ENCODE measurements around the gene XPOT.

GRCh38 chr12:64433915-64434314 is 29.7 kb downstream of the XPOT start:
- TF ChIP-seq TAF1 (IDR thresholded peaks at IDR 0.05; ENCODE audit: low read depth), result no peak
- no peak for TF ChIP-seq EP300 (IDR thresholded peaks at IDR 0.05; ENCODE audit: borderline replicate concordance)
- TF ChIP-seq CREB1 (IDR thresholded peaks at IDR 0.05; ENCODE audit: low read depth), result no peak
- TF ChIP-seq MAX (IDR thresholded peaks at IDR 0.05), result no peak
- no peak for TF ChIP-seq FOXM1 (IDR thresholded peaks at IDR 0.05; ENCODE audit: borderline replicate concordance, low read depth)
- no peak for TF ChIP-seq REST (IDR thresholded peaks at IDR 0.05; ENCODE audit: low read depth)
- no peak for TF ChIP-seq CEBPB (IDR thresholded peaks at IDR 0.05)
- no peak for TF ChIP-seq USF1 (IDR thresholded peaks at IDR 0.05)

Measured in Ishikawa (cell line).